Measurements from ENCODE around the gene NR3C2.

The NR3C2 gene

GRCh38 chr4:148211533-148211932 lies 230.7 kb downstream of the NR3C2 start:
- no peak overlapping the region for H3K27ac ChIP-seq
- TF ChIP-seq ZFX (IDR thresholded peaks at IDR 0.05; ENCODE audit: borderline replicate concordance) (no peak), CTCF (IDR thresholded peaks at IDR 0.05) (no peak)

GRCh38 chr4:148210661-148211060 lies 231.6 kb downstream of the NR3C2 start:
- TF ChIP-seq ZFX (IDR thresholded peaks at IDR 0.05; ENCODE audit: borderline replicate concordance) (no peak), CTCF (IDR thresholded peaks at IDR 0.05) (no peak)
- no peak overlapping the region for H3K27ac ChIP-seq

- no peak for TF ChIP-seq ZFX (IDR thresholded peaks at IDR 0.05; ENCODE audit: borderline replicate concordance)
- TF ChIP-seq CTCF (IDR thresholded peaks at IDR 0.05) = no peak
- no peak overlapping the region for H3K27ac ChIP-seq
Measured at GRCh38 chr4:148207068-148207467, 235.1 kb downstream of the NR3C2 start.

GRCh38 chr4:148205476-148205875 lies 236.7 kb downstream of the NR3C2 start:
- no peak for TF ChIP-seq ZFX (IDR thresholded peaks at IDR 0.05; ENCODE audit: borderline replicate concordance)
- TF ChIP-seq CTCF (IDR thresholded peaks at IDR 0.05) = no peak

GRCh38 chr4:148204892-148205291 lies 237.3 kb downstream of the NR3C2 start:
- TF ChIP-seq CTCF (IDR thresholded peaks at IDR 0.05) = no peak
- no peak for TF ChIP-seq ZFX (IDR thresholded peaks at IDR 0.05; ENCODE audit: borderline replicate concordance)
- no peak overlapping the region for H3K27ac ChIP-seq

More at GRCh38 chr4:148205476-148205875, 236.7 kb downstream of the NR3C2 start:
- H3K27ac ChIP-seq = no peak overlapping the region

- no peak overlapping the region for H3K27ac ChIP-seq
- TF ChIP-seq CTCF (IDR thresholded peaks at IDR 0.05) (no peak), ZFX (IDR thresholded peaks at IDR 0.05; ENCODE audit: borderline replicate concordance) (no peak)
Measured at GRCh38 chr4:148204171-148204570, 238.0 kb downstream of the NR3C2 start.

- TF ChIP-seq CTCF (IDR thresholded peaks at IDR 0.05) = no peak
- no peak overlapping the region for H3K27ac ChIP-seq
Measured at GRCh38 chr4:148203056-148203898, 238.9 kb downstream of the NR3C2 start.
